ENCODE measurements around the gene DCXR.

Gene DCXR

DNA sequence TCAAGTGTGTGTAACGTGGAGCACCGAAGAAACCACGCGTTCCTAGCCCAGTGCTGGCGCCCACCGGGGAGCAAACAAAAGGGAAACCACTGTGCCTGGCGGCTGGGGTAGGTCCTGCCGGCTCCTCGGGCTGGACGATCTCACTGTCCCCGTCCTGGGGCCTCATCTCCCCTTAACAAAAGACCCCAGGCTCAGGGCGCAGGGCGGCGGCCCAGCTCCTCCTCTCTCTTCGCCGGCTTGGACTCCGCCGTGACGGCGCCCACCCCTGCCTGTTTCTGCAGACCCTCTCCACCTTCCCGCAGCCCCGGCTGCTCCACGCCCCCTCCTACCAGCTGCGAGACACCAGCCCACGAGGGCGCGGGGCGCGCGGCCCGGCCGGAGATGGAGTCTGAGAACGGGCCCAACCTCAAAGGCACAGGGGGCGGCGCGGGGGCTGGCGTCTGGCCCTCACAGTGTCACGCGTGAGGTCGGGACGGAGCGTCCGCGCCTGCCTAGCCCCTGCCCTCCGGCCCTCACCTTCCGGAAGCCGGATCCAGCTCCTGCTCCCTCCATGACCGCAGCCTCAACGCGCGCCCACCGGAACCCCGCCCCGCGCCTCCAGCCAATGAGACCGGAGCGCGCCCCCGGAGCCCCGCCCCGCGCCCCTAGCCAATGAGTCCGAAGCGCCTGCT is 15.1 kb downstream of the DCXR start, which contains the start of gene CENPX:
CENPX (minus strand) TSS at position 569 of the 671 bp plus-strand sequence; CDS start at position 552, 17 bp downstream.
- no peak for DNase-seq (ENCODE audit: low spot score)

DNA sequence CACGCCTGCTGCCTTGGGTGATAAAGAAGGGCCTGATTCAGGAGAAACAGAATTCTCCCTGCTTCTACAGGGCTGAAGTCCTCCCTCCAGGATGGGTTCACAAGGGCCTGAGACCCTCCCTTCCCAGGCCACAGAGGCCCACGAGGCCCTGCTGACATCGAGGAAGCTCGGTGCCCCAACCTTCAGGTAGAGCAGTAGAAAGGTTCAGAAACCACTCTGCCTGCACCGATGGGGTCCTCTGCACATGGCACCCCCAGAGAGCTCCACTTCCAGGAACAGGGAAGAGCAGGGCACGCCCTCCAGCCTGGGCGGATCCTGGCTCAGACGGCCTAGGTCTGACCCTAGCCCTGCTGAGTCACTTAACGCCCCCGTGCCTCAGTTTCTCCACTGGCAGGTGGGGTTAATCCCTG is 15.6 kb downstream of the DCXR start:
- DNase-seq (ENCODE audit: low spot score): no peak

DNA sequence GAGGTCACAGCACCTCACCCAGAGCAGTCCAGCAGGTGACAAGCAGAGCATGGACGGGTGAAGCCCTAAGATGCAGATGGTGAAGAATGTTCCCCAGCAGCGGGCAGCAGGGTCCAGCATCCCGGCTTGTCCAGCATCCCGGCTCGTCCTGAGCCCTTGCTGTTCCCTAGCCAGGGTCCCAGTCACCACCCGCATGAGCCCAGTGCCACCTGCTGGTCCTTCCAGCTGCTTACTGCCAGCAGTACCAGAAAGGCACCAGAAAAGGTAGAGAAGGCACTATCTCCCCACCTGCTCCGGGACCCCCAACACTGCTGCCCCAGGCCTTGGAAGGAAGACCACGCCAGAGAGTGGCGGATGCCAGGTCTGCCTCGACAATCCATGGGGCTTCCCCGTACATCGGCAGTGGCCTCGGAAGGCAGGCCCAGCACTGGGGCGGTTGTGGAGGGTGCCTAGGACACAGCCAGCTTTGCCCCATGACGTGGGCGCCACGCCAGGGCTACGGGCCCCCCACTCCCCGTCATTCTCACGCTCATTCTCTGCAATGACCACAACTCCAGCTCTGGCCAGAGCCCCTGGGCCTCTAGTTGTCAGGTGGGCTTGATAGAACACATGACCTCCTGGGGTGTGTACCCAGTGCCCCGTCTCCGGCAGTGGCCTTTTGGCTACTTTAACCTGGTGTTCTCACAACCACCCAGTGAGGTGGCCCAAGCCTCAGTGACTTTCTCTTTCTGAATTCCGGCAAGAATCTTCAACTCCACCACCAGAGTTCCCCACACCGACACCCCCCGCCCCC is 16.2 kb downstream of the DCXR start:
- no peak for DNase-seq (ENCODE audit: low spot score)

DNA sequence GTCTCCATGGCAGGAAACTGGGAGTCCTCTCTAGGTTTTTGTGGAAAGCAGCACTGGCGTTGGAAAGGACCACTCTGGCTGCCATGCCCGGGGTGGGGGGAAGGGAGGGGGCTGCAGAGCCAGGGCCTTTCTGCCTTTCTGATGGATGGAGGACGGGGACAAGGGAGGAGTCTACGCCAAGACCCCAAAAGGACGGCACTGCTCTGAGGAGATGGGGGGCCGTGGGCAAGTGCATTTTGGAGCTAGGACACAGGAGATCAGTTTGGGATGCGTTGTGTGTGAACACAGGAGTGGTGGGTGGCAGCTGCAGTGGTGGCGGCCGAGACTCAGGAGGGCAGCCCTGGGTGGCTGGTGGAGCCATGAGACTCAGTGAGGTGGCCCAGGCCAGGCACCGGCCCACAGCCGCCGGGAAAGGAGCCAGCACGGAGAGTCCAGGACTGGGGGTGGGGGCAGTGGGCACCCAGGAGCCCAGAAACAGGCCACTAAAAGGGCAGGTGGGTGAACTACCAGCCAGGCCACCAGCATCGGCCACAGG is 16.9 kb downstream of the DCXR start:
- no peak for DNase-seq (ENCODE audit: low spot score)

DNA sequence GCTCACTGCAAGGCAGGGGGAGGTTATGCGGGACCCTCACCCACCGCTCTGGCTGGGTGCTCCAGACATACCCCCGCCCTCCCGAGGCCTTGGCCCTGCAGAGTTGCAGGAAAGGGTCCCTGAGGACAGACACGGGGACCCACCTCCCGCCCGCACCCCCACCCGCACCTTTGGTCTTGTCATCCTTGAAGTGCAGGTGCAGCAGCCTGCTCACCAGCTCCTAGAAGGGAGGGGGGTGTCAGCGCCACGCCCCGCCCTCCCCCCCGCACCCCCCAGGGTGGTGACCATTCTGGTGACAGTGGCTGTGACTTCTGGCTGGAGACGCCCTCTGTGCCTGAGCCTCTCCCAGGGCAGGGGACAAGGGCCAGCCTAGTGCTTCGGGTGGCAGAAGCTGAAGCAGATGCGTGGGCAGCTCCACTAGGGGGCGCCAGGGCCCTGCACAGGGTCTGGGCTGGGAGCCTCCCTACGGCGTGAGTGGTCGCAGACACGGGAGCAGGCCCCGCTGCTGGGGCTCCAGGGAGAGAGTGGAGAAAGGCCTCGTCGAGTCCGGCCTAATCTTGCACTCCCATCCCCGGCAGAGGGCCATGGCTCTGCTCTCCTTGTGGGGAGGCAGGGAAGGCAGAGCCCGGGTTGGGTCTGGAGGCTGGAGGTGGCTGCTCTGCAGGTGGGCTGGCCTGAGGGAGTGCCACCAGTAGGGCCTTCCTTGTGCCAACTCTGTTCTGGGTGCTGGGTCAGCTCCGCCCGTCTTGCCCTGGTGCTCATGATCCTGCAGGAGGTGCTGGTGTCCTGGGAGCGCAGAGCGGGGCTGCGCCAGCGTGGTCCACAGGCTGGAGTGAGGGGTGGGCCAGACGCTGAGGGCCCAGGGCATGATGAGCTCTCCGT is 17.6 kb downstream of the DCXR start:
- peak; percentile 93 for DNase-seq (ENCODE audit: low spot score)

DNA sequence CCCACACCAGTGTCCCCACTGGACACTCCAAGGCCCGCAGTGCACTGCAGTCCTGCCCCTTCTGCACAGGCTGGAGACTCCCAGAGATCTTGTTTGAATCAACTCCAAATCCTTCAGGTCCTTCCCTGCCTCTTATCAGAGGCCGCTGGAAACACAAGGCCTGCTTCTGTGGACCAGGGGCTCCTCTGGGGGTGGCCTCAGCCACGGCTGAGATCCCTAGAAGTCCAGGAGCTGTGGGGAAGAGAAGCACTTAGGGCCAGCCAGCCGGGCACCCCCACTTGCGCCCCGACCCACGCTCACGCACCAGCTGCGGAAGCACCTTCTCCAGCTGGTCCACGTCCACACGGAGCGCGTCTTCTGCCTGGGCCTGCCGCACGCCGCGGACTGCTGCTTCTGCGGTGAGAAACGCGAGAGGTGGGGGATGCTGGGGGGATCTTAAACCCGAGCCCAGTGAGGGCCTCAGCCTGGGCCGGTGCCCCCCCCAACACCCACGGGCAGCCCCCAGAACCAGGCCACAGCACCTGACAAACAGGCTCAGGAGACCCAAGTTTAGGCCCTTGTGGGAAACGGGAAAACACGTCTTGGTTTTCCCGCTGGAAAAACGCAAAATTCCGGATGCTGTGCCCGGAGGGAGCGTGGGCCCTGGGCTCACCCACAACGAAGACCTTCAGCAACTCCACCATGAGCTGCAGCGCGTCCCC is 18.4 kb downstream of the DCXR start:
- no peak for DNase-seq (ENCODE audit: low spot score)

DNA sequence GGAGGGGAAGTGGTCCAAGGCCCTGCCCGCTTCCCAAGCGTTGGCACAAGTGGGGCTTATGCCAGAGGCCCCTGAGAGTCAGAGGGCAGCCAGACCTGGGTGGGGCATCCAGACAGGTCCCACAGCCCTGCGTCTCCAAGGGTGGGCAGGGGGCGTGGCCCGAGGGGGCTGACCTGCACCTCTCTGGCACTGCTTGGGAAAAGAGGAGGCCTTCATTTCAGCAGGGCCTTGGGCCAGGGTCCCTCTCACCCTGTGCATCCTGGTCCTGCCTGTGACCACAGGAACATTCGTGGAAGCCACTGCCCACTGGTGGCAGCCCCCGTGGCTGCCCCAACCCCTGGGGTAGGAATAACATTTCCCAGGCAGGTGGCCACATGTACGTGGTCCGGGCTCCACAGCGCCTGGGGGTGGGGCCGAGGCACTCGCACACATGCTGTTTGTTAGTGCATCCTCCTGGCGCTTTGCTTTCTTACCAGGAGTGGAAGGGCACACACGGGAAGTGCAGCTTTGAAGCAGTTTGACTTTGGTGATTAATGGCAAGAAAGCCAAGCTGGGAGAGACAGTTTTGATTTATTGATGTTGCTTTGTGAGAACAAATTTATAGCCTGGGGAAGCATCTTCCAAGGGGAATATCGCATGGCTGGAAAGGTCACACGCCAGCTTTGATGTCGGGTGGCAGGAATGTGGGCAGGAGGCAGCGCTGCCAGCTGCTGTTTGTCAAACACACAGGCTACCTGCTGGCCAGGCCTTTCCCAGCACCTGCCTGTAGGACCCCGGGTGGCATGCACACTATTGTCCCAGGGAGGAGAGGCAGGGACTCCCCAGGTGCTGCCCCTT is 19.1 kb downstream of the DCXR start:
- DNase-seq (ENCODE audit: low spot score): no peak

DNA sequence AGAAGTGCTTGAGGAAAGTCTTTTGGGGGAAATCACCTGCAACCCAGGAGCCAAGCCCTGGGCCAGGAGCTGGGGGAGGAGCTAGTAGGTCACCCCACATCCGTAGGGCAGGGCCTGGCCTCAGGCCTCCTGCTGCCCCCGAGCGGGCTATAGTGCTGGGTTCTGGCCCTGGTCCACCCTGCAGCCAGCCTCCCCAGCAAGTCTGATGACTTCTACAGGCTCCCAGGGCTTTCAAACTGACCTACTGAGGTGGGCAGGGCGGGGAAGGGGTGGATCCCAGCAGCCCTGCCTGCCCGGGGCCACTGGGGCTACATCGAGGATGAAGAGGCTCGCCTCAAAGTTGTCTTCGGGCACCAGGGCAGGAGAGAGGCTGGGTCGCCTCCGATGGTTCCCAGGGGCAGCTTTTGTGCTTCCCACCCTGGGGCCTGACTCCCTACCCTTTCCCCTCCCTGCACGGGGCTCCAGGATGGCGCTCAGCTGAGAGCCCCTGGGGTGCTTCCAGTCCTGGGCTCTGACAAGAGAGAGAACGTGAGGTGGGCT is 19.8 kb downstream of the DCXR start:
- no peak for DNase-seq (ENCODE audit: low spot score)

DNA sequence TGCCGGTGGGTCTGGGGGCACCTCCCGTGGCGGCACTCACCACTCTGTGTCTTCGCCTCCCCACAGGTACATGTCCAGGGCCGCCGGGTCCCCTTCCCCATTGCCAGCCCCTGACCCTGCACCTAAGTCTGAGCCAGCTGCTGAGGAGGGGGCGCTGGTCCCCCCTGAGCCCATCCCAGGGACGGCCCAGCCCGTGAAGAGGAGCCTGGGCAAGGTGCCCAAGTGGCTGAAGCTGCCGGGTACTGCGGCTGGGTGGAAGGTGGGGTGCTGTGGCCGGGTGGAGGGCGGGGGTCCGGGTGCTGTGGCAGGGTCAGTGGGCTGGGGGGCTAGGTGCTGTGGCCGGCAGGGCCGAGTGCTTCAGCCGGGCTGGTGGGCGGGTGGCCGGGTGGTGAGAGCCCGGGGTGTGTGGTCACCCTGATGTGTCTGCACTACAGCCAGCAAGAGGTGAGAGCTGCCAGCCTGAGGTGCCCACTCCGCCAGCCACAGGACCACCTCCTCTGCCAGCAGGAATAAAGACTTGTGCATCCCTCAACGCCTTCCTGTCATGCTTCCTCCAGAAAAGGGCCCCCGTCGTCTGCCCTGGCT is 20.5 kb downstream of the DCXR start:
- no peak for DNase-seq (ENCODE audit: low spot score)

DNA sequence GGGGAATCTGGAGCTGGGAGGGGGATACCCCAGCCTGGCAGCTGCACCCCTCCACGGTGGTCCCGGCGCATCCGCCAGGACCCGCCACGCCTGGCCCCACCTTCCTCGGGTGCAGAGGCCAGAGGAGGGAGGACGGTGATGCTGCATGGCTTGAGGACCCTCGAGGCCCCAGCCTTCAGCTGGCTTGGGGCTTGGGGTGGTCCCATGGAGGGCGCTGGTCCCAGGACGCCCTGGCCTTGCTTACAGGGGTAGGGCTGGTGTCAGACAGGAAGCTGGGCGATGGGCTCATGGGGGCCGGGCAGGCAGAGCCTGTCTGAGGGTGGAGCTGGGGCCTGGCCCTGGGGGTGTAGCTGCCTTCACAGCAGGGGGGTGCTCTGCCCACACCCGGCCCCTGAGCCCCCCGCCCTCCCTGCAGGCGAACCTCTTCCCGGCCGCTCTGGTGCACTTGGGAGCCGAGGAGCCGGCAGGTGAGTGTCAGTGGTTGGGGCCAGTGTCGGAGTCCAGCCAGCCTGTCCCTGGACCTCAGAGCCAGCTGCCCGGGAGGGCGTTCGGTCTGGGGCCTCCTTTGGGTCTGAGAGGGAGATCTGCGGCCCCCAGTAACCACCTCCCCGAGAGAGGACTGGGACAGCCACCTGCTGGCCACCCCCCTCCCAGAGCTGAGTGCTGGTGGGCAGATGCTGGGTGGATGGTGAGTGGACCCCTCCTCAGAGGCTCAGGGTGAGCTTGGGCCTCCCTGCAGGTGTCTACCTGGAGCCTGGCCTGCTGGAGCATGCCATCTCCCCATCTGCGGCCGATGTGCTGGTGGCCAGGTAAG is 21.2 kb downstream of the DCXR start:
- DNase-seq (ENCODE audit: low spot score): no peak

DNA sequence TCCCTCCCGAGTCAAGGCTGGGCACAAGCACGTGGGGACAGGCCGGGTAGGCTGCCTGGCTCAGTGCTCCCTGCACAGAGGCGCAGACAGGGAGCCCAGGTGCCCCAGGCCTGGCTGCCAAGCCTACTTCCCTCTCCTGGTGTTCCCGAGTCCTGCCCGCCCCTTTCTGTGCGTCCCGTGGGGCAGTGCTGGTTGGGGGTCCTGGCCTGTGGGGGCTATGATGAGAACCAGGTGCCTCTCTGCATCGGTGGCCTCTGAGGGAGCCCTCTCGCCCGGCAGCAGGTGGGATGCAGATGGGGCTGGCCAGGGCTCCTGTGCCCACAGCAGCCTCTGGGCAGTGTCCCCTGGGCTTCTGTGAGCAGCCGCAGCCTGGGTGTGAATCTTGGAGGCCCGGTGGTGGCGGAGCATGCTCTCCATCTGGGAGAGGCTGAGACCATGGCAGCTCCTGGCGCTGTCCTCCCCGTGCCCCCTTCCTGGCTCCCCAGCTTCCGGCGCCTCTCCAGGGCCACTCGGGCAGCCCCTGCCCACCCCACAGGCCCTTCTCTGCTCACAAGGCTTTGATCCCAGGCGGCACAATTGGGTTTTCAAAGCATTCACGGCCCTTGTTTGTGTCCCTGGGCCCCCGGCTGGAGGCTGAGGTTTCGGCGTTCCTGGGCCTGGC is 22.1 kb downstream of the DCXR start:
- no peak for DNase-seq (ENCODE audit: low spot score)

DNA sequence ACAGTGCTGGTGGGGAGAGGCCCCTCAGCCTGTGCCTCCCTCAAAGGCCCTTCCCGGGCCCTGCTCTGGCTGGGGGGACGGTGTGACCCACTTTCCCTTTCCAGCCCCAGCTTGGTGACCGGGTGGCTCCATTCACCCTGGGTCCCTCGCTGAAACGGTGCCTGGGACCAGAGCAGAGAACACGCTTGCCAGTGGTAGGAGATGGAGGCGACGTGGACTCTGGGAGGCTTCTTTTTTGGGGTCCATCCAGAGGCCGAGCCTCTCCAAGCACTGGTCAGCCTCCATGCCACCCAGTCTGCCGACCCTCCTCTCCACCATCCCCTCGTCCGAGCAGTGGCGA is 22.6 kb downstream of the DCXR start:
- DNase-seq (ENCODE audit: low spot score): no peak

DNA sequence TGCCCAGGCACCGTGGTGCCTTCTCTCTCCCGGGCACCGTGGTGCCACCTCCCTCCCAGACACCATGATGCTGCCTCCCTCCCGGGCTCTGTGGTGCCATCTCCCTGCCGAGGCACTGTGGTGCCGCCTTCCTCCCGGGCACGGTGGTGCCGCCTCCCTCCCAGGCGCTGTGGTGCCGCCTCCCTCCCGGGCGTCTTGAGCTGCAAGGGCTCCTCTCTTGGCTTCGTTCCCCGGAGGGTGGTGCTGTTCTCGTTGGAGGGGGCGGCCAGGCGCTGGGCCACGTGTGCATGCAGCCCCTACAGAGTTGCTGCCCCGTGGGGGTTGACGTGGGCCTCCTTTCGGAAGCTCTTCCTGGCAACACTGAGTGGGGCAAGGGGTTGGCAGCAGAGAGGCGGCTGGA is 23.1 kb downstream of the DCXR start:
- no peak for DNase-seq (ENCODE audit: low spot score)

DNA sequence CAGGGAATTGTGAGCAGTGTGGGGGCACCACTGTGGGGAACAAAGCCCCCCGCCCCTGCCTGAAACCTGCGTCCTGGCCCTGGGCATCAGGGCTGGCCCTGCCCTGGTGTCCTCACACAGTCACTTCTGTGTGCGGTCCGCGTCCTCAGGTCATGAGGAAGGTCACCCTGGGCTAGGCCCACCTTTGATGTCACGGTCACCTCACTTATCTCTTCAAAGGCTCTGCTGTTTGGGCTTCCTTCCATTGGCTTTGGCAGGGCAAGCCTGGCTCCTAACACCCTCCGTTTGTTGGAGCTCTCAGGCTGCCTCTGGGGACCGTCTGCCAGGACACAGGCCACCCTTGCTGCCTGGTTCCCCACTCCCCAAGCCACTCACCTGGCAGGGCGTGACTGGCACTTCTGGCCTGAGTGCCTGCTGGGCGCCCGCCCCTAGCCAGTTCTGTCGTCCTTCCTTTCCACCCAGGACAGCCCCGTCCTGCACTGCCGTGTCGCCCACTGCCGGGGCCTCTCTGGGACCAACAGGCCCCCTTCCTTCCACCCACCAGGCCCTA is 23.6 kb downstream of the DCXR start:
- no peak for DNase-seq (ENCODE audit: low spot score)

DNA sequence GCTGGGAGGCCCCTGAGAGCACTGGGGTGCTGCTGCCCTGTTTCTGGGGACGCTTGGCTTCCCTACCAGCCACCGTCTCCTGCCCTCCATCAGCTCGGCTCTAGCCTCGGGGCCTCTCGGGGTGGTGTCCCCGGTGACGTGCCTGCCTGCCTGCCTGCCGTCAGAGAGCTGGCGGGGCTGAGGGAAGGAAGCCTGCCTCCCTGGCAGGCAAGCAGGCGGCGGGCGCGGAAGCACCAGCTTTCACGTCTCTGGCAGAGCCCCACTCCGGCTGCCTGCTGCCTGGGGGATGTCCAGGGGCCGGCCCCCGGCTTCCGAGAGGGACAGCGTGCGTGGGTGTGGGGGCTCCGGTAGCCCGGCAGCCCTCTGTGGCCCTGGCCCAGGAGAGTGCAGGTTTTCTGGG is 24.2 kb downstream of the DCXR start:
- DNase-seq (ENCODE audit: low spot score): no peak

DNA sequence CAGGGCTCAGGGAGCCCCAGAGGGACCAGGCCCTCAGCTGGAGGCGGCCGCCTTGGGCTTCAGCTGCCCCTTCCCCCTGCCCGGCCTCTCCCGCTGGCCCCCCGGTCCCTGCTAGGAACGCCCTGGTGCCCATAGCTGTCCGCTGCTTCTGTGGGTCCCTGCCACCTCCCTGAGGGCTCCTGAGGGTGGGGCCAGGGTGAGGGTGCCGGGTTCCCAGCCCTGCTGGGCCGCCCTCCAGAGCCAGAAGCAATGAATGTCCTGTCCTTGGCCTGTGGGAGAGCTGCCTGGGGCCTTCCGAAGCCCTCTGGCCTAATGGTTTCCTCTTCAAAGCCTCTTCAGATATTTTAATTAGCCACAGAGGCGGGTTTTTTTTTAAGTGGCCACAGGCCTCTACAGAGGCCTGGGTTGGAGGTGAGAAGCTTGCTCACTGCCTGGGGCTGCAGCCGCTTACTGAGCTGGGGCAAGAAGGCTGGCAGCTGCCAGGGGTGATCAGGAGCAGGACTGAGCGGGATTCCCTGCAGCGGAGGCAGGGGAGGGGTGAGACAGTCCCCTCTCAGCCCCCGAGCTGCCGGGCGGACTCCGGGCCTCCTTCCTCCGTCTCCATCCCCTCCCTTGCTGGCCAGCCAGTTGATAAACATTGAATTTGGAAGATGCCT is 24.7 kb downstream of the DCXR start:
- no peak for DNase-seq (ENCODE audit: low spot score)

DNA sequence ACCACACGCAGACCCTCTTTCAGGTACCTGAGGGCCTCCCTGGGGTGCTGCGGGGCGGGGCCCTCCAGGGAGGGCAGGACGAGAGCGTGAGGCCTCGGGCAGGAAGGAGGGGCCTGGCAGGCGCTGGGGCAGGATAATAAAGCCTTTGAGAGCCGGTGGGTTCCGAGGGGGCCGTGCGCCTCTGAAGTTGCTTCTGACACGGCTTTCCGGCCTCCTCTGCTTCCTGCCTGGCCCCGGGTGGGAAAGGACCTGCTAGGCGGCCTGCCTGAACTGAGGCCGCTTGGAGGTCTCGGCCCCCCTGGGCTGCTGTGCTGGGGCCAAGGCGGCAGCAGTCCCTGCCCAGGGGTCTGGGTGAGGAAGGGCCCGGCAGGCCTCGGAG is 25.2 kb downstream of the DCXR start:
- DNase-seq (ENCODE audit: low spot score): no peak

DNA sequence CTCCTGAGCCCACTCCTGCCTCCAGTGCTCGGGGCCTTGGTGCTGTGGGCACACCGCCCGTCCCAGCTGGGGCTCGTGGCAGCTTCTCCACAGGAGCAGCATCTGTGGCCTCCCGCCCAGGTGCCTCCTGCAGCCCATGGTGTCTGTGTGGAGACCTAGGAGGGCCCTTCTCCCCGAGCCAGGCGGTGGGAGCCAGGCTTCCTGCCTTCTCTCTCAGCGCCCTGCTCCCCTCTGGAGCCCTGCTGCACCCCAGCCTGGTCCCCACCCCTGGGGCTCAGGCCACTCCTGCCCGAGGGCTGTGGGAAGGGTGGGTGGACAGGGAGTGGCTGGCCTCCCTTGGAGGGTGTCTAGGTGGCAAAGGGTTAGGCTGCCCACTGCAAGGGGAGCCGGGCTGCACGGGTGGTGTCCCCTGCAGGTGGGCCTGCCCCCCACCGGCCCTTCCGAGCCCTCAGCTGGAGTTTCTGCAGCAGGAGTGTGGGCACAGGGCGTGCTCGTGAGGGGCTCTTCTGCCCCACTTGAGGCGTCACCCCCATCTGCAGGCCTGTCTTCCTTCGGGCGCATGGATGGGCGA is 25.8 kb downstream of the DCXR start:
- no peak for DNase-seq (ENCODE audit: low spot score)
